ENCODE measurements around the gene RAD50. TPM values are rescaled to one million over a fixed set of nuclear protein-coding genes. Genes with fewer than 3 reads are reported as not detected.
"Not testable (repeated sequence)": the region's sequence is repeated elsewhere in the genome, so short reads cannot be mapped to it uniquely, and the experiment has no call there.

The RAD50 gene
- polyA plus RNA-seq, 1 donor (not counting 4 experiments of a cell fraction or from before 2014, with no cell fraction given), result 26.3 TPM

DNA sequence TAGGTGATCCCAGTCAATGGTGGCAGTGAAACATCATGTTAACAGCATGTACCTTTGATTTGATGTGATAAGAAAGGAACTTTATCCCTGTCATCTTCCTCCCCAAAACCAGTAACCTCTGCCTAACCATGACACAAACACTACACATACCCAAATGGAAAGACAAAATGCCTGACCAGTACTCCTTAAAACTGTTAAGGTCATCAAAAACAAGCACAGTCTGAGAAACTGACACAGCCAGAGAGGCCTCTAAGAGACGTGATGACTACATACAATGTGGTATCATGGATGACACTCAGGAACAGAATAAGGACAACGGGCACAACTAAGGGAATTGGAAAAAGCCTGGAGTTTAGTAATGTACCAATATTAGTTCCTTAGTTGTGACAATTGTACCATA, 9.5 kb upstream of the RAD50 start:
- no peak for TF ChIP-seq EZH2 (IDR thresholded peaks at IDR 0.05; ENCODE audit: low read length)
- TF ChIP-seq, protein P1, sequence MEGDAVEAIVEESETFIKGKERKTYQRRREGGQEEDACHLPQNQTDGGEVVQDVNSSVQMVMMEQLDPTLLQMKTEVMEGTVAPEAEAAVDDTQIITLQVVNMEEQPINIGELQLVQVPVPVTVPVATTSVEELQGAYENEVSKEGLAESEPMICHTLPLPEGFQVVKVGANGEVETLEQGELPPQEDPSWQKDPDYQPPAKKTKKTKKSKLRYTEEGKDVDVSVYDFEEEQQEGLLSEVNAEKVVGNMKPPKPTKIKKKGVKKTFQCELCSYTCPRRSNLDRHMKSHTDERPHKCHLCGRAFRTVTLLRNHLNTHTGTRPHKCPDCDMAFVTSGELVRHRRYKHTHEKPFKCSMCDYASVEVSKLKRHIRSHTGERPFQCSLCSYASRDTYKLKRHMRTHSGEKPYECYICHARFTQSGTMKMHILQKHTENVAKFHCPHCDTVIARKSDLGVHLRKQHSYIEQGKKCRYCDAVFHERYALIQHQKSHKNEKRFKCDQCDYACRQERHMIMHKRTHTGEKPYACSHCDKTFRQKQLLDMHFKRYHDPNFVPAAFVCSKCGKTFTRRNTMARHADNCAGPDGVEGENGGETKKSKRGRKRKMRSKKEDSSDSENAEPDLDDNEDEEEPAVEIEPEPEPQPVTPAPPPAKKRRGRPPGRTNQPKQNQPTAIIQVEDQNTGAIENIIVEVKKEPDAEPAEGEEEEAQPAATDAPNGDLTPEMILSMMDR (optimal IDR thresholded peaks at IDR 0.05 in 1 of 3, IDR thresholded peaks at IDR 0.05 in 1 of 3, conservative IDR thresholded peaks at IDR 0.05 in 1 of 3; ENCODE audit: extremely low read depth in 1 of 3, insufficient read depth in 2 of 3, low read length in 3 of 3), result no peak
- Histone ChIP-seq H4K20me1 (ENCODE audit: control insufficient read depth, extremely low read depth, insufficient read depth, low read length) (no peaks in the 10 kb centered on the region), H3K4me1 (ENCODE audit: control insufficient read depth, extremely low read depth, insufficient read depth, low read length) (no peaks in the 10 kb centered on the region), H3K36me3 (ENCODE audit: control insufficient read depth in 2 of 2, extremely low read depth in 1 of 2, insufficient read depth in 2 of 2, low read length in 2 of 2) (no peaks in the 10 kb centered on the region), H3K27me3 (ENCODE audit: control insufficient read depth, extremely low read depth, insufficient read depth, low read length) (peaks cover 6% of the 10 kb centered on the region), H3K79me2 (ENCODE audit: control insufficient read depth, insufficient read depth, low read length) (no peaks in the 10 kb centered on the region), H3K9me1 (ENCODE audit: control insufficient read depth, extremely low read depth, insufficient read depth, low read length) (no peaks in the 10 kb centered on the region), H3K4me2 (ENCODE audit: control insufficient read depth, extremely low read depth, insufficient read depth, low read depth, low read length) (no peak overlapping the region), H3K4me3 (ENCODE audit: control insufficient read depth in 2 of 3, extremely low read depth in 1 of 3, insufficient read depth in 2 of 3, low read depth in 1 of 3, low read length in 3 of 3) (no peak overlapping the region), H3K27ac (ENCODE audit: control insufficient read depth, insufficient read depth, low read length) (no peak overlapping the region), H3K9me3 (ENCODE audit: control insufficient read depth, low read depth, low read length) (no peaks in the 10 kb centered on the region), H2AFZ (ENCODE audit: control insufficient read depth, low read length) (no peak overlapping the region), H3K9ac (ENCODE audit: control insufficient read depth, extremely low read depth, insufficient read depth, low read length) (no peak overlapping the region)
- no peak for FAIRE-seq
- dilution Hi-C loops (cut with MboI; ENCODE audit: extremely low pct_ligation_motif_present, low sequenced_read_pairs), result no loop called here
- no peak for DNase-seq (ENCODE audit: low read depth, low spot score)

DNA sequence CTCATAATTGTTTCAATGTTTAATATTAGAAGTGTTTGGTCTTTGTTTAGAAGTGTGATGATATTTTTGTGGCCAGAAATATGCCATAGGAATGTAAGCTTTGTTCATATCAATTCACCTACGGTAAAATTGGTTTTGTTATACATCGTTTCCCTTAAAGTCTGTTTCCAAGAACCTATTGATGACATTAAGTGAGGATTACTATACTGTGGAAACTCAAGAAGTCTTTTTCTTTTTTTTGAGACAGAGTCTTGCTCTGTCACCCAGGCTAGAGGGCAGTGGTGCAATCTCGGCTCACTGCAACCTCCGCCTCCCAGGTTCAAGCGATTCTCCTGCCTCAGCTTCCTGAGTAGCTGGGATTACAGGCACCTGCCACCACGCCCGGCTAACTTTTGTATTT, 7.9 kb upstream of the RAD50 start:
- H3K9me1 ChIP-seq (ENCODE audit: control insufficient read depth, extremely low read depth, insufficient read depth, low read length); H3K27me3 ChIP-seq (ENCODE audit: control insufficient read depth, extremely low read depth, insufficient read depth, low read length); H2AFZ ChIP-seq (ENCODE audit: control insufficient read depth, low read length); H4K20me1 ChIP-seq (ENCODE audit: control insufficient read depth, extremely low read depth, insufficient read depth, low read length); H3K27ac ChIP-seq (ENCODE audit: control insufficient read depth, insufficient read depth, low read length); DNase-seq (ENCODE audit: low read depth, low spot score); H3K9ac ChIP-seq (ENCODE audit: control insufficient read depth, extremely low read depth, insufficient read depth, low read length); H3K4me3 ChIP-seq (ENCODE audit: control insufficient read depth in 2 of 3, extremely low read depth in 1 of 3, insufficient read depth in 2 of 3, low read depth in 1 of 3, low read length in 3 of 3); FAIRE-seq; H3K36me3 ChIP-seq (ENCODE audit: control insufficient read depth in 2 of 2, extremely low read depth in 1 of 2, insufficient read depth in 2 of 2, low read length in 2 of 2); dilution Hi-C loops (cut with MboI; ENCODE audit: extremely low pct_ligation_motif_present, low sequenced_read_pairs); H3K9me3 ChIP-seq (ENCODE audit: control insufficient read depth, low read depth, low read length); H3K4me2 ChIP-seq (ENCODE audit: control insufficient read depth, extremely low read depth, insufficient read depth, low read depth, low read length); H3K79me2 ChIP-seq (ENCODE audit: control insufficient read depth, insufficient read depth, low read length); H3K4me1 ChIP-seq (ENCODE audit: control insufficient read depth, extremely low read depth, insufficient read depth, low read length): not testable (repeated sequence)

DNA sequence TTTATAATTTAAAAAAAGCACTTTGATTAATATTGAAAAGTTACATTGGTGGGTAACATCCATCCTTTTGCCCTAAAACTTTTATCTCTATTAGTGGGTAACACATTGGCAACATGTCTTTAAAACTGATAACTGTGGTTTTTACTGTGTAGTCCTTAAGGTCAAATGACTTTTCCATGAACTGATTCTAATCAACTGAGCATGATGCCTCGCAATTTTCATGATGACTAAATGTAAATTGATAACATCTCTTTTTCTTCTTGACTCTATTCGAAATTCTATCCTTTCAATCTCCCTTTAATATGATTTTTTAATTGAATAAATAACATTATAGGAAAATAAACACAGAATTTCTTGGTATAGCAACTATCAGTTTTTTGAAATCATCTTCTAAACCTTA, 7.2 kb upstream of the RAD50 start:
- no peaks in the 10 kb centered on the region for H3K4me1 ChIP-seq (ENCODE audit: control insufficient read depth, extremely low read depth, insufficient read depth, low read length)
- H2AFZ ChIP-seq (ENCODE audit: control insufficient read depth, low read length), result no peak overlapping the region
- dilution Hi-C loops (cut with MboI; ENCODE audit: extremely low pct_ligation_motif_present, low sequenced_read_pairs), result no loop called here
- TF ChIP-seq, protein P1 (optimal IDR thresholded peaks at IDR 0.05 in 1 of 3, IDR thresholded peaks at IDR 0.05 in 1 of 3, conservative IDR thresholded peaks at IDR 0.05 in 1 of 3; ENCODE audit: extremely low read depth in 1 of 3, insufficient read depth in 2 of 3, low read length in 3 of 3), result no peak
- no peak for TF ChIP-seq EZH2 (IDR thresholded peaks at IDR 0.05; ENCODE audit: low read length)
- H3K4me3 ChIP-seq (ENCODE audit: control insufficient read depth in 2 of 3, extremely low read depth in 1 of 3, insufficient read depth in 2 of 3, low read depth in 1 of 3, low read length in 3 of 3), result no peak overlapping the region
- H3K9me1 ChIP-seq (ENCODE audit: control insufficient read depth, extremely low read depth, insufficient read depth, low read length), result no peaks in the 10 kb centered on the region
- FAIRE-seq (no peak), DNase-seq (ENCODE audit: low read depth, low spot score) (no peak)
- H3K9me3 ChIP-seq (ENCODE audit: control insufficient read depth, low read depth, low read length), result no peaks in the 10 kb centered on the region
- H4K20me1 ChIP-seq (ENCODE audit: control insufficient read depth, extremely low read depth, insufficient read depth, low read length), result no peaks in the 10 kb centered on the region
- H3K79me2 ChIP-seq (ENCODE audit: control insufficient read depth, insufficient read depth, low read length), result no peaks in the 10 kb centered on the region
- no peaks in the 10 kb centered on the region for H3K27me3 ChIP-seq (ENCODE audit: control insufficient read depth, extremely low read depth, insufficient read depth, low read length)
- no peak overlapping the region for H3K4me2 ChIP-seq (ENCODE audit: control insufficient read depth, extremely low read depth, insufficient read depth, low read depth, low read length)
- no peaks in the 10 kb centered on the region for H3K36me3 ChIP-seq (ENCODE audit: control insufficient read depth in 2 of 2, extremely low read depth in 1 of 2, insufficient read depth in 2 of 2, low read length in 2 of 2)
- H3K27ac ChIP-seq (ENCODE audit: control insufficient read depth, insufficient read depth, low read length), result no peak overlapping the region
- H3K9ac ChIP-seq (ENCODE audit: control insufficient read depth, extremely low read depth, insufficient read depth, low read length), result no peak overlapping the region

Measured in keratinocyte (primary cell).